NOMO-1 treated with DMSO at 0.1 percent for 48 hours (cell line): ENCODE data around the gene ADH1B.
"Not testable (repeated sequence)": the region's sequence is repeated elsewhere in the genome, so short reads cannot be mapped to it uniquely, and the experiment has no call there.

ENCODE experiments used
- DNase-seq: peaks from one replicate; lab custom pipeline; 2025; ENCODE audit not compliant: unreplicated experiment; lab: John Stamatoyannopoulos, UW

ADH1B gene

GRCh38 chr4:99321241-99322191, at the start of gene ADH1B:
ADH1B (minus strand) TSS chr4:99321401; CDS start chr4:99321331, 70 bp downstream.
- DNase-seq: no peak

GRCh38 chr4:99367817-99368216, 46.6 kb upstream of the ADH1B start:
- DNase-seq: not testable (repeated sequence)

GRCh38 chr4:99366491-99366890, 45.3 kb upstream of the ADH1B start:
- no peak for DNase-seq

GRCh38 chr4:99362768-99363167, 41.6 kb upstream of the ADH1B start:
- no peak for DNase-seq

GRCh38 chr4:99361899-99362275, 40.7 kb upstream of the ADH1B start:
- no peak for DNase-seq

- DNase-seq: no peak
Observed at GRCh38 chr4:99361268-99361898, 40.2 kb upstream of the ADH1B start.

- no peak for DNase-seq
Observed at GRCh38 chr4:99359480-99360204, 38.4 kb upstream of the ADH1B start.

- DNase-seq: no peak
Observed at GRCh38 chr4:99357948-99358347, 36.7 kb upstream of the ADH1B start.

GRCh38 chr4:99356992-99357391, 35.8 kb upstream of the ADH1B start:
- DNase-seq: no peak

- DNase-seq: not testable (repeated sequence)
Observed at GRCh38 chr4:99356149-99356548, 34.9 kb upstream of the ADH1B start.

- no peak for DNase-seq
Observed at GRCh38 chr4:99352602-99353537, 31.7 kb upstream of the ADH1B start, which contains the start of gene ADH1C. ADH1C (minus strand) TSS chr4:99352746; CDS start chr4:99352675, 71 bp downstream.

GRCh38 chr4:99351487-99351886, 30.3 kb upstream of the ADH1B start:
- no peak for DNase-seq

- DNase-seq: no peak
Observed at GRCh38 chr4:99349338-99349737, 28.1 kb upstream of the ADH1B start.

- DNase-seq: not testable (repeated sequence)
Observed at GRCh38 chr4:99342624-99343023, 21.4 kb upstream of the ADH1B start.

GRCh38 chr4:99341426-99341825, 20.2 kb upstream of the ADH1B start:
- no peak for DNase-seq

- no peak for DNase-seq
Observed at GRCh38 chr4:99339172-99339571, 18.0 kb upstream of the ADH1B start.

- no peak for DNase-seq
Observed at GRCh38 chr4:99336553-99336952, 15.4 kb upstream of the ADH1B start.

GRCh38 chr4:99334880-99335279, 13.7 kb upstream of the ADH1B start:
- no peak for DNase-seq

GRCh38 chr4:99330648-99331047, 9.4 kb upstream of the ADH1B start:
- DNase-seq: no peak

GRCh38 chr4:99329876-99330275, 8.7 kb upstream of the ADH1B start:
- DNase-seq: no peak
